H4 (cell line): Measurements from ENCODE around the gene TRIM67. TPM values are rescaled to one million over a fixed set of nuclear protein-coding genes. Genes with fewer than 3 reads are reported as not detected.
"Not testable (repeated sequence)": the region's sequence is repeated elsewhere in the genome, so short reads cannot be mapped to it uniquely, and the experiment has no call there.

Experiments
- DNase-seq: peaks from one replicate; pipeline ENCODE4 v3.0.0-alpha.2; 2015; ENCODE audit warnings: low spot score
- total RNA-seq: library from RNA; depleted of rRNA; stranded (reverse); fragments of >200 nt; shearing (Covaris generic); gene quantifications from 2 replicates; pipeline ENCODE4 v1.2.3, GENCODE V29; 2014

Gene TRIM67
- total RNA-seq, 1 experiment from 2014 or later: not detected

- no peak for DNase-seq
Measured at GRCh38 chr1:231203259-231204057, 41.6 kb downstream of the TRIM67 start.

GRCh38 chr1:231206856-231207255 lies 45.0 kb downstream of the TRIM67 start:
- DNase-seq: no peak

- DNase-seq: no peak
Measured at GRCh38 chr1:231207437-231207836, 45.6 kb downstream of the TRIM67 start.

- DNase-seq: no peak
Measured at GRCh38 chr1:231208980-231209379, 47.1 kb downstream of the TRIM67 start.

- DNase-seq: no peak
Measured at GRCh38 chr1:231209531-231209930, 47.7 kb downstream of the TRIM67 start.

- no peak for DNase-seq
Measured at GRCh38 chr1:231210126-231210525, 48.3 kb downstream of the TRIM67 start.

GRCh38 chr1:231211005-231211857 lies 49.4 kb downstream of the TRIM67 start:
- DNase-seq: peak; percentile 58

- not testable (repeated sequence) for DNase-seq
Measured at GRCh38 chr1:231212301-231212700, 50.4 kb downstream of the TRIM67 start.

GRCh38 chr1:231213831-231214573 lies 52.1 kb downstream of the TRIM67 start:
- no peak for DNase-seq

GRCh38 chr1:231214918-231215680 lies 53.2 kb downstream of the TRIM67 start:
- DNase-seq: no peak

- DNase-seq: no peak
Measured at GRCh38 chr1:231215681-231216385, 54.0 kb downstream of the TRIM67 start.

- DNase-seq: no peak
Measured at GRCh38 chr1:231216498-231216897, 54.6 kb downstream of the TRIM67 start.

- no peak for DNase-seq
Measured at GRCh38 chr1:231217056-231217455, 55.2 kb downstream of the TRIM67 start.

- no peak for DNase-seq
Measured at GRCh38 chr1:231218078-231218477, 56.2 kb downstream of the TRIM67 start.

- no peak for DNase-seq
Measured at GRCh38 chr1:231219422-231220401, 57.9 kb downstream of the TRIM67 start.

GRCh38 chr1:231220801-231221200 lies 58.9 kb downstream of the TRIM67 start:
- no peak for DNase-seq

- no peak for DNase-seq
Measured at GRCh38 chr1:231226156-231226555, 64.3 kb downstream of the TRIM67 start.

GRCh38 chr1:231231511-231231910 lies 69.7 kb downstream of the TRIM67 start:
- DNase-seq: no peak
